GM18519 (cell line): Measurements from ENCODE around the gene GALNT9.
"Not testable (repeated sequence)": the region's sequence is repeated elsewhere in the genome, so short reads cannot be mapped to it uniquely, and the experiment has no call there.

Experiments
- ATAC-seq: cut with Tn5 transposase; IDR thresholded peaks from one replicate; pipeline ENCODE4 v1.9.1; 2021; ENCODE audit warnings: mild to moderate bottlenecking, moderate library complexity; ENCODE audit not compliant: unreplicated experiment, low FRiP score

The GALNT9 gene

DNA sequence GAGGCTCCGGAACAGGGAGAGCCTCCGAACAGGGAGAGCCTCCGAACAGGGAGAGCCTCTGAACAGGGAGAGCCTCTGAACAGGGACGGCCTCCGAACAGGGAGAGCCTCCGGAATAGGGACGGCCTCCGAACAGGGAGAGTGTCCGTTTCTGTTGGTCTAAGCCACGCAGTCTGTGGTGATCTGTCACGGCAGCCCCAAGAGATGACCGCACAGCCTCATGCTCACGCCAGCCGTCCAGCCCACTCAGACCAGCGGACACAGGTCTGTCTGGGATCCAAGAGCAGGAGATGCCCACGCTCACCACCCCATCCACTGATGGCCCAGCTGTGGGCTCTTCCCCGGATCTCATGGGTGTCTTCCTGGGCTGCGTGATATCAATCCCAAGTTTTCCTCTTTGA is 33.3 kb downstream of the GALNT9 start:
- no peak for ATAC-seq

DNA sequence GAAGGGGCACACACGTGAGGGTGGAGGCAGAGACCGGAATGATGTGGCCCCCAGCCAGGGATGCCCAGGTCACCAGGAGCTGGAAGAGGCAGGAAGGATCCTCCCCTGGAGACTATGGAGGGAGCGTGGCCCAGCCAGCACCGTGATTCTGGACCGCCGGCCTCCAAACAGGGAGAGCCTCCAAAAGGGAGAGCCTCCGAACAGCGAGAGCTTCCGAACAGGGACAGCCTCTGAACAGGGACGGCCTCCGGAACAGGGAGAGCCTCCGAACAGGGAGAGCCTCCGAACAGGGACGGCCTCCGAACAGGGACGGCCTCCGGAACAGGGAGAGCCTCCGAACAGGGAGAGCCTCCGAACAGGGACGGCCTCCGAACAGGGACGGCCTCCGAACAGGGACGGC is 33.8 kb downstream of the GALNT9 start:
- not testable (repeated sequence) for ATAC-seq

DNA sequence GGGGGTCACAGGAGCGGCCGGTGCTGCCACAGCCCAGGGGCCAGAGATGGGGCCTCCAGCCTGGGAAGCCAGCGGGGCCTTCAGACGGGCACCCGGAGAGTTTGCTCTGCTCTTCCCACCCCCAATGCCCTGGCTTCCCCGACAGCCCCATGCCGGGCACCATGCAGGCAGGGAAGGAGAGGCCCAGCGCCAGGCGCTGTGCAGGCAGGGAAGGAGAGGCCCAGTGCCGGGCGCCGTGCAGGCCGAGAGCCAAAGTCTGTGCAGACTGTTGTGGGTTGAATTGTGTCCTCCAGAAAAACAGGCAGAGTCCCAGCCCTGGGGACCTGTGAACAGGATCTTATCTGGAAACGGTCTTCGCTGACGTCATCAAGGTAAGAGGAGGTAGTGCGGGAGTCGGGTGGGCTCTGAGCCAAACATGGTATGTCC is 34.3 kb downstream of the GALNT9 start:
- ATAC-seq, result no peak

DNA sequence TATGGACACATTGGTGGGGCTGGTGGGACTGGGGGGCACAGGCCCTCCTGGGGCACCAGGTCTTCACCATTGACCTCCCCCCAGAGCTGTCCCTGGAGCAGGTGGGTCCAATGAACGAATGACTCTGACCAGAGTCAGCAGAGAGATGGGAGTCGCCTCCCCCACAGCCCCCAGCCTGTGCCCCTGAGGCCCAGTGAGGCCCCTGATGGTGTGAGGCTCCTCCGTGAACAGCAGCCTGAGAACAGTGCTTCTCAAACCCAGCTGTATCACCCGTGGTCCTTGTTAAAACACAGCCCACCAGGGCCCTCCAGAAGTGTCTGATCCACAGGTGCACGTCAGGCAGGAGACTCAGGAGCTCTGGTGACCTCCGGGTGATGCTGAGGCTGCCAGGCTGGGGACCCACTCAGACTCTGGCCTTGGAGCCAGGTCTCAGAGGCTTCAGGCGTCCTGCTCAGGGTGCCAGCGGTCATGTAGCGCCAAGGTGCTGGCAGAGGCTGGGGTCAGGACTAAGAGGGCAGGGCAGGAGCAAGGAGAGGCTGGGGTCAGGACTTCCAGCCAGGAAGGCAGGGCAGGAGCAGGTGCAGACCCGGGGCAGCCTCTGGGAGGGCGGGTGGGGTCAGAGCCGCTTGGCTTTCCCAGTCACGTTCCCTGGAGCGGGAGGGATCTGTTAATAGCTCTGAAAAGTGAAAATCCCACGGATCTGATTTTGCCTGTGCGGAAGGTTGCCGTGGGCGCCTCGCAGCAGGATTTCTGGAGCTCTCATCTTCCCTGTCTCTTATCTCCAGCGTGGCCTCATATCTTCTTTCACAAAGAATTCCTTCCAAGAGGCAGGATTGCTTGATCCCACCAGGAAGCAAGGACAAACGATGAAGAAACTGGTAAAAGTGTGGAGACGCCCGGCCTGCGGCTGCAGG is 35.0 kb downstream of the GALNT9 start:
- no peak for ATAC-seq

DNA sequence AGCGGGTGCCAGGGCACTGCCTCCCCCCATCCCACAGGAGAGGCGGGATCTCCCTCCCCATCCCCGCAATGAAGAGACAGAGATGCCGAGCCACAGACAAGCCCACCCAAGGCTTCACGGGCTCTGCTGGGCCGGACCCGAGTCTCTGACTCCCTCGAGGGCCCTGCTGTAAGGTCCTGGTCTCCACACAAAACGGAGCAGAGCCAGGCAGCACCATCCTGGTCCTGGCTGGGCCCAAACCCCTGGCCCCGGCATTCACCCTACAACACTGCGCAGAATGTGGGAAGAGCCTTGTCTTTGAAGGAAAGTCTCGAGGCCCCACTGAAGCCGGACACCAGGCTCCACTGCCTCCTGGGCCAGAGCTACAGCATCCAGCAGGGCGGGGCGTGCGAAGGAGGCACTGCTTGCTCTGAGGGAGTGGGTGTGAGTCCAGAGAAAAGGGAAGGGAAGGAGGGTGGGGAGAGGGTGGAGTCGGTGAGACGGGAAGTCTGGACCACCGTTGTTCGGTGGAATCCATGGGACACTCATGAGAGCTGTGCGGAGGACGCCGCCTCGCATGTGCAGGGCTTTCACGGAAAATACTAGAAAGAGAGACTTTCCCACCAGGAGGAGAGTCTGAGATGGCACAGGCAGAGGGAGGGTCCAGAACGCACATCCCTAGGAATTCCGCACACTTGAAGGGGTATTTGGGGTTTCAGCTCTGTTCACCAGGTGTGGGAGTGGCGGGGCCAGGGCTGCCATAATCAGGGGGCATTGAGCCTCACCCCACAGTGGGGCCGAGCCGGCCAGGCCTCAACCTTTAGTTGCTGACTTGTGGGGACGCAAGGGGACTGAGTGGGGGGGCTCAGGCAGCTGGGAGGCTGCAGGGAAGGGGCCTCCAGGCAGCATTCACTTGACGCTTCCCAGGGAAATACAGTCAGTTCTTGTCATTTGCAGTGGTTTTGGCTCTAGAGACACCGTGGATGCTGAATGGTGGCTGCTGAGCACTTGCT is 36.8 kb downstream of the GALNT9 start:
- no peak for ATAC-seq

DNA sequence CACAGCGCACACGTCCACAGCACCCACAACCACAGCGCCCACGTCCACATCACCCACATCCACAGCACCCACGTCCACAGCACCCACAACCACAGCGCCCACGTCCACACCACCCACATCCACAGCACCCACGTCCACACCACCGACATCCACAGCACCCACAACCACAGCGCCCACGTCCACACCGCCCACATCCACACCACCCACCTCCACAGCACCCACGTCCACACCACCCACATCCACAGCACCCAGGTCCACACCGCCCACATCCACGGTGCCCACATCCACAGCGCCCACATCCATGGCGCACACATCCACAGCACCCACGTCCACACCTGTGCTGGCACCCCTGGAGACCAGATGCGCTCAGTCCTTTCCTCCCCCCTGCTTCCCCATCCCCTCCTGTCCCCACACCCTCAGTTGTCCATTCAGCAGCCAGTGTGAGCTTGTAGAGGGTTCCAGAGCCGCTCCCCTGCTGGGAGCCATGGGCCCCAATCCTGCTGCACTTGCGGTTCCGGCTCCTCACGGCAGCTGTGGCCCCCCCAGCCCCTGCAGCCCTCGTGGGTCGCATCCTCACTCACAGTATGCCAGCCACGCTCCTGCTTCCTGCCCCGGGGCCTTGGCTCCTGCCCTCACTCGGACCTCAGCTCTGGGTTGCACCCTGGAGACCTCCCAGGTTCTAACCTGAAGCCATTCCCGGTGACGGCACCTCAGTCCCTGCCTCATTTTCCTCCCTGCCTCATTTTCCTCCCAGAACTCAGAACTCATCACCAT is 37.8 kb downstream of the GALNT9 start:
- no peak for ATAC-seq

DNA sequence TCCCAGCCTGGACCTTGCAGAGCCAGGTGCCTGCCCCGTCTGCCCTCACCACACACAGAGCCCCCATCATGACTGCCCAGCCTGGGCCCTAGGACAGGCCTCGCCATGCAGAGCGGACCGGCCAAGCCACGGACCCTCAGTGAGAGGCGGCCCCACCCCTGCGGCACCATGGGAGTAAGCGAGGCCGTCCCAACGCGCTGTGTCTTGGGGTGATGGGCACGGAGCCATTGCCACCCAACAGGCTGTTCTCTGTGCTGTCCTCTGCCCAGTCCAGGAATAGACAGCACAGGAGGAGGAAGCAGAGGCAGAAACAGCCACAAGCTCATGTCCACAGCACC is 39.2 kb downstream of the GALNT9 start:
- no peak for ATAC-seq

DNA sequence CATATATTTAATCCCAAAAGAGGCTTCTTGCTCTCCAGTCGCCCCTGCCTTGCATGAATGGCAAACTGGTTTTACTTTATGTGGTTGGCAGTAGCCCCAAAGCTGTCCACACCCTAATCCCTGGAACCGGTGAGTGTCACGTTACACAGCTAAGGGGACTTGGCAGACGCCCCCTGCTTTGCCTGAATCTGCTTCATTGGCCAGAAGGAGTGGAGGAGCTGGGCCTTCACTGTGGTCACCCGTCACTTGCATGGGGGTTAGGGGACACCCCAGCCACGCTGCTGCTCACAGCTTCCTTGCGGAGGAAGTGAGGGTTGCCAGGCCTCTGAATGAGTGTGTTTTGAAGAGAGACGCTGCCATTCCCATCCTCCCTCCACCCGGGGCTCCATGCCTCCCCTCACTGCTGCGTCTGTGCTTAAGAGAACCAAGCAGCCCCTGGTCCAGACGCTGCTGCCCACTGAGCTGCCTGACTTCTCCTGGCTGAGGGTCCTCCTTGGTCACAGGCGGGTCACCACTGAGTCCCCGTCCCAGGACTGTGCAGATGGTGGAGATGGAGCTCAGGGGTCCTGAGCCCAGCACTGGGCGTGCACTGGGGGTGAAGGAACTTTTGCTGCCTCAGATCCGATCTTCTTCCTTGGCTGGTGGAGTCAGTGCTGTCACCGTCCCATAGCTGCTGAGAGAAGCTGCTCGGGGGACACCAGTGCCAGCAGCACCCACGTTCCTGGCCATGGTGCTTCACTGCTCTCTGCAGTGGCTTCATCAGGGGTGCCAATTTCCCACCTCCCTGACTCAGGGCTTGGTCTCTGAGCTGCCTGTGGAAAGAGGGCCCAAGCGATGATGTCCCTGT is 39.8 kb downstream of the GALNT9 start:
- no peak for ATAC-seq

DNA sequence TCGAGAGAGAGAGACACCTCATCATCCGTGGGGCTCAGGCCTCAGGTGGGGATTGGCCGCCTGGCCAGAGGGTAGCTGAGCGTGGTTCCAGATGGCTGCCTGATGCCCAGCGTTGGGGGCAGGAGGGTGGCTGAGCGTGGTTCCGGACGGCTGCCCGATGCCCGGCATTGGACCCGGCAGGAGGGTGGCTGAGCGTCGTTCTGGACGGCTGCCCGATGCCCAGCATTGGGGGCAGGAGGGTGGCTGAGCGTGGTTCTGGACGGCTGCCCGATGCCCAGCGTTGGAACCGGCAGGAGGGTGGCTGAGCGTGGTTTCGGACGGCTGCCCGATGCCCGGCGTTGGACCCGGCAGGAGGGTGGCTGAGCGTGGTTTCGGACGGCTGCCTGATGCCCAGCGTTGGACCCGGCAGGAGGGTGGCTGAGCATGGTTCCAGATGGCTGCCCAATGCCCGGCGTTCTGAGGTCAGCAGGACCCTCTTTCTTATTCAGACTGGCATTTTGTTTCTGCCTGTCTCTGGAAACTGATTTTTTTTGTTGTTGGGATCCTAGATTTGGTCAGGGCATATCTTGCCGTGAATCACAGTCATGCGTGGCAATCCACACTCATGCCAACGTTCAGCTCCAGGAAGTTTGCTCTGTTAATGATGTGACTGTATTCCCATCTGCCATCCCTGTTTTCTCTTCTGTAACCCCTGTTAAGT is 40.7 kb downstream of the GALNT9 start:
- no peak for ATAC-seq

DNA sequence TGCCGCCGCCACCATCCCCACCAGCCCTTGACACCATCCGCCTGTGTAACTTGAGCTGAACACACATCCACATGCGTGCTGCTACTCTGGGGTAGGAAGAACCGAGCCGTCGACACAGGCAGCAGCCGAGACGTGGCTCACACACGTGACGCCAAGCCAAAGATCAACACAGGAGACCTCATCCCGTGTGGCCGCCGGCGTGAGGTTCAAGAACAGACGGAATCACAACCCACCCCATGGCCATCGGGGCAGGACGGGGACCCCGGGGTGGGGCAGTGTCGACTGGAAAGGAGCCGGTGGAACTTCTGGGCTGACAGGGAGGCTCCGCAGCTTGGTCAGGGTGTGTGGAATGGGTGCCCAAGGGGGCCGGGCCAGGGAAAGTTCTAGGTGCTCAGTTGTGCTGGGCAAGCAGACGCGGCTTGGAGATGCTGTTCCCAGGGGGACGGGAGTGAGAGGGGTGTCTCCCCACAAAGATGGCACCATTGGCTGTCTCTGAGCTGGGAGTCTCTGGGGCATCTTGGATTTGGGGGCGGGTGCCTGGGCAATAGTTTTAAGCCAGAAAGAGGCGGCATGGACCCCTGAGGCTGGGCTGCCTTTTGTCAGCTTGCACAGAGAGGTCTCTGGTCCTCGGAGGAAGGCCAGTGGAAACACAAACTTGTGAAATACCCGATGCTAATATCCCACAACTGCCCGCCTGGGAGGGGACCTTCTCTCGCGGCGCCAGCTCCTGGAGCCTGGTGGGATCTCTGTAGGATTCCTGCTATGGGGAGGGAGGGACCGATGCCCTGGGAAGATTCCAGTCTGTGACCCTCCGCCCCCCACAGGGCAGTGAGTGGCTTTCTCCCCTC is 41.8 kb downstream of the GALNT9 start:
- no peak for ATAC-seq

DNA sequence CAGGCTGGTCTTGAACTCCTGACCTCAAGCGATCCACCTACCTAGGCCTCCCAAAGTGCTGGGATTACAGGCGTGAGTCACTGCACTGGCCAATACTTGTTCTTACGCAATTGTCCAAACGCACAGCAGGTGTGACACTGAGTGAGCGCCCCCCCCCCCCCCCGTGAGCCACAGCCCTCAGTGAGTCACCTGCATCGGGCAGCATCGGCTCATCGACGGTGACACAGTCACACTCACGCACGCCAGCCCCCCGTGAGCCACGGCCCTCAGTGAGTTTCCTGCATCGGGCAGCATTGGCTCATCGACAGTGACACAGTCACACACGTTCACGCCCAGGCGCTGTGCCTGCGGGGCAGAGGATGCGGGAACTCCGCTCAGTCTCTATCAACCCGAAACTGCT is 42.5 kb downstream of the GALNT9 start:
- ATAC-seq, result no peak

DNA sequence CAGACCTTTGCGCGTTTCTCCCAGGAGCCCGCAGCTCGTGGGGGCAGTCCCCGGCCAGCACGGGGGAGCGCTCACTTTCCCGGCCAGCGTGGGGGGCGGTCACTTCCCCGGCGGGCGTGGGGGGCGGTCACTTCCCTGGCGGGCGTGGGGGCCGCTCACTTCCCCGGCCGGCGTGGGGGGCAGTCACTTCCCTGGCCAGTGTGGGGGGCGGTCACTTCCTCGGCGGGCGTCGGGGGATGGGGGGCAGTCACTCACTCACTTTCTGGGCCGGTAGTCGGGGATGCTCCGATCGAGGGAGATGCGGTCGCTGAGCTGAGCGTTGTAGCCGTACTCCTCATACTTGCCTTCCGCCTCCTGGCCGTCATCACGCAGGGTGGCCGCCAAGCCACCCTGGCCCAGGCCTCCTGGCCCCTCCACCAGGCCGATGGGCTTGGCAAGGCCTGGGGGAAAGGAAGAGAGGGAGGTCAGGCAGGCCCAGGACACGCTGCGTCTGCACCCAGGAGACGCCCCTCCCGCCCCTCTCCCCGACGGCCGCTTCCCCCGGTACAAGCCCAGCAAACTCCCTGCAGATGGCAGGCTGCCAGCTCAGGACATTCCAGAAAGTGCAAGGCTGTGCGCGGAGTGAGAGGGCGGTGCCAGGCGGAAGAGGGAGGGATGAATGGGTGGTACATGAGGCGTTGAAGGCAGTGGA is 43.3 kb downstream of the GALNT9 start:
- no peak for ATAC-seq

DNA sequence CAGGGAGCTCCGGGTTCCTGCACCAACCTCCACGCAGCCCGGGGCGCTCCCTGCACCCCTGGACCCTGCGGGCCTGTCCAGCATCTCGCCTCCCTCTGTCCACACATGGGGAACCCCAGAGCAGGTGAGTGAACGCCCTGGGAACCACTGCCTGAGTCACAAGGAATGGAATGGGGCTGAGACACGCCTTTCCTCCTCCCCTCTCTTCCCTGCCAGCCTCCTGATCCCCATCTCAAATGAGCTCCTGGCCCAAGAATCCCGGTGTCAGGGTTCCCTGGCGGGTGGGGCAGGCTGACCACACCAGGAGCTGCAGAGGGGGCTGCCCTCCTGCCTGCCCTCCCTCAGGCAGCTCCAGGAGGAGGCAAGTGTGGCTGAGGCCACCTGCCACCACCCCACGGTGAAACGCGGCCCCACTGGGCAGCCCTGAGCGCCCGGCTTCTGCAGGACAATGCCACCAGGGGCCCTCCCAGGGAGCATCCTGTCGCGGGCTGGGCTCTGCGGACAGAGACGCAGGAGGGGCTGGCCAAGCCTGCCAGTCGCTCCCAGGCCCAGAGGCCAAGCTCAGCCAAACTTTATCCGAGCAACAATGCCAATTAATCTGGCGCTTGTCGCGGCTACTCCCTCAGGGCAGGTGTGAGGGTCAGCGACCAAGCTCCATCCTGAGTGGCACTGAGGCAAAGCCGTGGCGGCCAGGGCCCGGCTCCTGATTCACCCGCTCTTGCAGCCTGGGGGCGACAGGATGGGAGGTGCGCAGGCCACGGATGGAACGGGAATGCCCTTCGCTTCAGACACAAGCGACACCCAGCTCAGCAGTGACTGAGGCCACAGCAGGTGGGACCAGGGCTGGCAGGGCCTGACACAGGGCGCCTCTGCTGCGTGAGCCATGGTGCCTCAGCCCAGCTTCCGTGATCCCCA is 44.3 kb downstream of the GALNT9 start:
- ATAC-seq, result no peak

DNA sequence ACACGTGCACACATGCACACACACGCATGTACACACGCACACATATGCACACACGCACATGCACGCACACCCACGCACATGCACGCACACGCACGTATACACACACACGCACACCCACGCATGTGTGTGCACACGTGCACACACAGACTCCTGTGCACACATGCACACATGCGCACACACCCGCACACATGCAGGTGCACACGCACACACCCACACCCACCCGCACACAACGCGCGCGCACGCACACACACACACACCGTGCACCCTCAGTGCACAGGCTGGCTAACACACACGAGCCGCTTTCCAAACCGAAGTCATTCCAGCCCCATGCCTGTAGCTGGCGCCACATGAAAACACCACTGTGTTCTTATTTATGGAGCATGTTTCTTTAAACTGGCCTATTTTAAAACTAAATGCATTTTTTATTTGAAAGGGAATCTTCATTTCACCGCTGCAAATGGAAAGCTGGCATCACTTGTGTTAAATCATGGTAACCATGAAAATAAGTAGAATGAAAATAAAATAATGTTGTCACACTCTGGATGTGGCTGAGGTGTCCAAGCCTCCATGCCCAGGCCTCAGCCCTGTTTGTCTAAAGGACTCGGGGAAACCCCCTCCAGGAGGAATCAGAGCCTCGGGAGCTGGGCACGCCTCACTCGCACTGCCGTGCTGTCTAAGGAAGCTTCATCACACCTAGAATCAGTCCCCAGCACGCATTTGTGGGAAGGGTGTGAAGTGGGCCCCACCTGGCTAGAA is 45.1 kb downstream of the GALNT9 start:
- ATAC-seq, result no peak

DNA sequence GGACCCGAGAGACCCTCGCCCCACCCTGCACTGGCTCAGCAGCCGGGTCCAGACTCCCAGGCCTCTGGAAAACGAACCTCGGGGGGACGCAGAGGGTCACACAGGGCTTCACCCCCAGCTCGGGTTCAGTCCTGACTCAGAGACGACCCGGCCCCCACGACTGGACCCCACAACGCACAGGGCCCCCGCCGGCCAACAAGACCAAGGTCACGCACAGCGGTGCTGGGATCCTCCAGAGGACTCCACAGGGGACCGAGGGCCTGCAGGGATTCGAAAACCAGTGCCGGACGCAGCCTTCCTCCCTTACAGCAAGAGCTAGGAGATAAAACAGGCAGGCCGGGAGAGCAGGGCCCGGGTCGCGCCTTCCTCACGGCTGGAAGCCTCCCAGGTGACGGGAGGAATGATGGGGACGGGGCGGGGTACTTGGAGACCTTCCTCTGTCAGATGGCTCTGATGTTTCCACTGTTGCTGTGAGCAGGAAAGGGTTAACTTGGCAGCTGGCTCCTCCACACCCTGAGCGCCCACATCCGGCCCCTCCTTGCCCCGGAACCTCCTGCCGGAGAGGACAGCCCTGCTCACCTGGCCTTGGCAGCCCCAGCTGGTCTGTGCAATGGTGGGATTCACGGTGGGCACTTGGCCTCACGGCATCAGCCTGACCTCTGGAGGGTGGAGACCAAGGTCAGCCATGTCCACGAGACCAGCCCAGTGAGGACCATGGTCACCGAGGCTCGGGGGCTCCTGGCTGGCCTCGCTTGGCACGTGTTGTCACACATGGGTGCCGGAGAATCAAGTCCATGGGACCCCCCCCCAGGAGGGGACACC is 46.2 kb downstream of the GALNT9 start:
- no peak for ATAC-seq
